Ureter (tissue), 1 donor: Measurements from ENCODE around the gene FAM149B1. TPM values are rescaled to one million over a fixed set of nuclear protein-coding genes. Genes with fewer than 3 reads are reported as not detected.

Source experiments
- DNase-seq: peaks from one replicate; pipeline ENCODE4 v3.0.0-alpha.2; 2020; ENCODE audit warnings: low spot score
- total RNA-seq: library from RNA; stranded (reverse); gene quantifications from one replicate; pipeline ENCODE4 v1.2.4, GENCODE V29; 2023
- donor health status: DM: yes; HTN: yes; CAD: no.

The FAM149B1 gene
- total RNA-seq, 1 donor from 2014 or later, result 32.9 TPM

DNA sequence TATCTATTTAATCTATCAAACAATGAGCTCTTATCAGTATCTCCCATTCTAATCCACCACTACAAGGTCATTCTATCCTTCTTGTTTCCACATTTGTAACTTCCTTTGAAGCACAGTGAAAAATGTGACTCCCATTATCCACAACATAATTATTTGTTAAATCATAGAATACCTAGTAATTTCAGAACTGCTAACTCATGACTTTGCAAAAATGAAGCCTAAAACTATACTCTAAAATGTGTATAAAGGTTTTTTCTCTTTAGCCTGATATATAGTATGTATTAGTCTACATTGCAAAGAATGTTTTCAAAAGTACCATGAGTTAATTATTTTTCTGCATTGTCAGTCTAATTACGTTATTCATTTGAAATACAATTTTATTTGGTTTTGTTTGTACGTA lies 96.5 kb downstream of the FAM149B1 start:
- no peak for DNase-seq

DNA sequence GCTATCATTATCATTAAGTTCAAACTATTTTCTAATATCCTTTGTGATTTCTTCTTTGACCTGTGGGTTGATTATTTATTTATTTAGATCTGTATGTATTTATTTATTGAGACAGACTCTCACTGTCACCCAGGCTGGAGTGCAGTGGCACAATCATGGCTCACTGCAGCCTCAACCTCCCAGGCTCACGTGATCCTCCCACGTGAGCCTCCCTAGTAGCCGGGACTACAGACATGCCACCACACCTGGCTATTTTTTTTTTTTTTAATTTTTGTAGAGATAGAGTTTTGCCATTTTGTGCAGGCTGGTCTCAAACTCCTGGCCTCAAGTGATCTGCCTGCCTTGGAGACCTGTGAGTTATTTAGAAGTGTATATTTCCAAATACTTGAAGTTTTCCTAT lies 113.2 kb downstream of the FAM149B1 start:
- DNase-seq, result no peak

DNA sequence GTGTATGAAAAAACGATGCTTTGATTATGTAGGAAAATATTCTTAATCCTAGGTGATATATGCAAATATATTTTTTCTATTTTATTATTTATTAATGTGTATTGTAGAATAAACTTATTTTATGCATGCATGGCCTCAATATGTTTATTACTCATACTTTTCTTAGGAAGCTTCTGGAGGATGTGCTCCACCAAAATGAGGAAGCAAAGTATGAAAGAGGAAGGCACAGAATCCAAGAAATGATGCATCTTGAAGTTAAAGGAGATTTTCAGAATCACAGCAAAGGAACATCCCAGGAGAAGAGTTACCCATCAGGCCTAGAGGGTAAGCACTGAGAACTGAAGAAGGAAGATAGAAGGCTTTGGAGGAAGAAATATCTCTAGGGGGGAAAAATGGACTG lies 119.5 kb downstream of the FAM149B1 start:
- no peak for DNase-seq

DNA sequence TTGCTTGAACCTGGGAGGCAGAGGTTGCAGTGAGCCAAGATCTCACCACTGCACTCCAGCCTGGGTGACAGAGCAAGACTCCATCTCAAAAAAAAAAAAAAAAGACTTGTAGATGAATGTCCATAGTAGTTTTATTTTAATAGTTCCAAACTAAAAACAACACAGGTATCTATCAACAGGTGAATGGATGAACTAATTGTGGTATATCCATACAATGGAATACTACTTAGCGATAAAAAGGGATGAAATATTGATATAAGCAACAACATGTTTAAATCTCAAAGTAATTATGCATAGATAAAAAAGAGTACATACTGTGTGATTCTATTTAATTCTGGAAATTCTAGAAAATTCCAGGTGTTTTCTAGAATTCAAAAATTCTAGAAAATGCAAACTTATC lies 122.0 kb downstream of the FAM149B1 start:
- no peak for DNase-seq

DNA sequence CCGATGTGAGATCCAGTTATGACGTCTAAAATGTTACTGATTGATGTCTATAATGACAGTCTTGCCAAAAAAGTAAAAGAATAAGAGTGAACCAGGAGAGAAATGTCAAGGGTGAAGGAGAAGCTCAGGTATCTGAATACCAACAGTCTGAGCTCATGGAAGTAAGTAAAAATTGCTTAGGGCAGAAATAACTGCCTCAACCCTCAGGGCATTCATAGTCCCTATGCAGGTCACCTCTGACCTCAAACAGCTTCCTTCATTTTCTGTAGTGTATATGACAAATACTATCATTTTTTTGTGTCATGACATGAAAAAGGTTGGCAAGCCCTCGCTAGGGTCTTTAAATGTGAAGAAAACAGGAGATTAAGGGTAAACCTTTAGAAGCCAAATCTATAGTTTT lies 125.5 kb downstream of the FAM149B1 start:
- DNase-seq, result no peak

Other genes starting within 250 kb of the FAM149B1 start
- not detected for gene PLA2G12B, start 213.3 kb upstream of the FAM149B1 start, total RNA-seq
- gene P4HA1, start 71.3 kb upstream of the FAM149B1 start, total RNA-seq, result 25.0 TPM
- gene NUDT13, start 57.7 kb upstream of the FAM149B1 start, total RNA-seq, result 2.5 TPM
- 39.1 TPM for gene ECD, start 111 bp upstream of the FAM149B1 start, total RNA-seq
- gene DNAJC9, start 79.1 kb downstream of the FAM149B1 start, total RNA-seq, result 17.2 TPM
- 84.2 TPM for gene MRPS16, start 84.5 kb downstream of the FAM149B1 start, total RNA-seq
- gene CFAP70, start 190.7 kb downstream of the FAM149B1 start, total RNA-seq, result 6.3 TPM
- 144 TPM for gene ANXA7, start 245.9 kb downstream of the FAM149B1 start, total RNA-seq